Suprapubic skin (tissue), 4 donors: ENCODE measurements around the gene GPAM. TPM values are rescaled to one million over a fixed set of nuclear protein-coding genes. Genes with fewer than 3 reads are reported as not detected.
"Not testable (repeated sequence)": the region's sequence is repeated elsewhere in the genome, so short reads cannot be mapped to it uniquely, and the experiment has no call there.

Experiments
- DNase-seq, 2 donors: peaks; one replicate each; pipeline ENCODE4 v3.0.0-alpha.2; 2019; ENCODE audit warnings: low spot score in 2 of 2
- H3K27ac ChIP-seq: fragments of 200-600 bp; sonication (generic); one replicate; pipeline ENCODE4 v1.5.1; 2019
- H3K27me3 ChIP-seq: fragments of 200-600 bp; sonication (generic); one replicate; pipeline ENCODE4 v1.5.1; 2019
- H3K36me3 ChIP-seq: fragments of 200-600 bp; sonication (generic); one replicate; pipeline ENCODE4 v1.5.1; 2019
- H3K4me1 ChIP-seq: fragments of 200-600 bp; sonication (generic); one replicate; pipeline ENCODE4 v1.5.1; 2019
- H3K4me3 ChIP-seq: fragments of 200-600 bp; sonication (generic); one replicate; pipeline ENCODE4 v1.5.1; 2019; ENCODE audit warnings: mild to moderate bottlenecking
- H3K9me3 ChIP-seq: fragments of 200-600 bp; sonication (generic); one replicate; pipeline ENCODE4 v1.5.1; 2019
- EP300 ChIP-seq: sonication (generic); formaldehyde crosslinking; IDR thresholded peaks from one replicate; pipeline ENCODE4 v1.6.1; 2017; ENCODE audit warnings: antibody characterized with exemption
- POLR2A ChIP-seq, 2 donors: fragments of 450-650 bp; IDR thresholded peaks; one replicate each; pipeline ENCODE4 v1.6.1; 2017; ENCODE audit warnings: antibody characterized with exemption in 2 of 2, mild to moderate bottlenecking in 2 of 2, moderate library complexity in 2 of 2
- POLR2AphosphoS5 ChIP-seq, 3 donors: sonication (generic); formaldehyde crosslinking; IDR thresholded peaks; one replicate each; pipeline ENCODE4 v1.6.1; 2017; ENCODE audit warnings: antibody characterized with exemption in 3 of 3
- WGBS: methylation state at CpG from one replicate; pipeline ENCODE4 v1.1.5; 2018; 5-methylcytosine and 5-hydroxymethylcytosine counted together
- total RNA-seq, 4 donors: library from RNA; depleted of rRNA; stranded (reverse); fragments of >200 nt; gene quantifications; one replicate each; pipeline ENCODE4 v1.1.0, GENCODE V29; 2016
- TF ChIP-seq, protein P1 (sequence below), 2 donors: fragments of 200-600 bp in 1 of 2; fragments of 450-650 bp in 1 of 2; sonication (generic) in 1 of 2; IDR thresholded peaks; one replicate each; pipeline ENCODE4 v1.5.1; 2016 to 2019; ENCODE audit warnings: antibody characterized with exemption in 2 of 2, mild to moderate bottlenecking in 1 of 2, moderate library complexity in 1 of 2

GPAM gene
- total RNA-seq, 4 donors from 2014 or later = 5.2 to 16.2 (median 6.8) TPM

DNA sequence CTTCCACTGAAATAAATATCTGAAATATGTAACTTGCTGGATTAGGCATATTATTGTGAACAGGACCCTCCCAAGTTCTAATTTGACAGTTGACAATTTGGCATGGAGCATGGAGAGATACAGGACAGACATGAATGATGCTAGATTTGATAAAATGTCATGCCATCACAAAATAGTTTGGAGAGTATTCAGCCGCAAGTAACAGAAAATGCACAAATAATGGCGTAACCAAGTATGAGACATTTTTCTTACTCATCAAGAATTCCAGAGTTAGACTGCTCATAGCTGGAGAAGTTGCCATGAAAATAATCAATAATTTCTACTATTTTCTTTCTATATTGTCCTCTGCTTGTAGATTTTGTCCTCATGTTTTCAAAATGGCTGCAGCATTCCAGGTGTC is 45.5 kb upstream of the GPAM start:
- no peak overlapping the region for H3K27ac ChIP-seq
- no peaks in the 10 kb centered on the region for H3K27me3 ChIP-seq
- TF ChIP-seq POLR2AphosphoS5 (IDR thresholded peaks at IDR 0.05) (no peak), EP300 (no peak), POLR2A (IDR thresholded peaks at IDR 0.05) (no peak)
- TF ChIP-seq, protein P1, sequence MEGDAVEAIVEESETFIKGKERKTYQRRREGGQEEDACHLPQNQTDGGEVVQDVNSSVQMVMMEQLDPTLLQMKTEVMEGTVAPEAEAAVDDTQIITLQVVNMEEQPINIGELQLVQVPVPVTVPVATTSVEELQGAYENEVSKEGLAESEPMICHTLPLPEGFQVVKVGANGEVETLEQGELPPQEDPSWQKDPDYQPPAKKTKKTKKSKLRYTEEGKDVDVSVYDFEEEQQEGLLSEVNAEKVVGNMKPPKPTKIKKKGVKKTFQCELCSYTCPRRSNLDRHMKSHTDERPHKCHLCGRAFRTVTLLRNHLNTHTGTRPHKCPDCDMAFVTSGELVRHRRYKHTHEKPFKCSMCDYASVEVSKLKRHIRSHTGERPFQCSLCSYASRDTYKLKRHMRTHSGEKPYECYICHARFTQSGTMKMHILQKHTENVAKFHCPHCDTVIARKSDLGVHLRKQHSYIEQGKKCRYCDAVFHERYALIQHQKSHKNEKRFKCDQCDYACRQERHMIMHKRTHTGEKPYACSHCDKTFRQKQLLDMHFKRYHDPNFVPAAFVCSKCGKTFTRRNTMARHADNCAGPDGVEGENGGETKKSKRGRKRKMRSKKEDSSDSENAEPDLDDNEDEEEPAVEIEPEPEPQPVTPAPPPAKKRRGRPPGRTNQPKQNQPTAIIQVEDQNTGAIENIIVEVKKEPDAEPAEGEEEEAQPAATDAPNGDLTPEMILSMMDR (IDR thresholded peaks at IDR 0.05) = no peak
- DNase-seq = no peak
- 88% methylated on average over 2 of the region's 2 CpGs for WGBS
- H3K36me3 ChIP-seq = no peaks in the 10 kb centered on the region
- peaks cover 5% of the 10 kb centered on the region for H3K4me1 ChIP-seq
- H3K9me3 ChIP-seq = no peaks in the 10 kb centered on the region
- no peak overlapping the region for H3K4me3 ChIP-seq

DNA sequence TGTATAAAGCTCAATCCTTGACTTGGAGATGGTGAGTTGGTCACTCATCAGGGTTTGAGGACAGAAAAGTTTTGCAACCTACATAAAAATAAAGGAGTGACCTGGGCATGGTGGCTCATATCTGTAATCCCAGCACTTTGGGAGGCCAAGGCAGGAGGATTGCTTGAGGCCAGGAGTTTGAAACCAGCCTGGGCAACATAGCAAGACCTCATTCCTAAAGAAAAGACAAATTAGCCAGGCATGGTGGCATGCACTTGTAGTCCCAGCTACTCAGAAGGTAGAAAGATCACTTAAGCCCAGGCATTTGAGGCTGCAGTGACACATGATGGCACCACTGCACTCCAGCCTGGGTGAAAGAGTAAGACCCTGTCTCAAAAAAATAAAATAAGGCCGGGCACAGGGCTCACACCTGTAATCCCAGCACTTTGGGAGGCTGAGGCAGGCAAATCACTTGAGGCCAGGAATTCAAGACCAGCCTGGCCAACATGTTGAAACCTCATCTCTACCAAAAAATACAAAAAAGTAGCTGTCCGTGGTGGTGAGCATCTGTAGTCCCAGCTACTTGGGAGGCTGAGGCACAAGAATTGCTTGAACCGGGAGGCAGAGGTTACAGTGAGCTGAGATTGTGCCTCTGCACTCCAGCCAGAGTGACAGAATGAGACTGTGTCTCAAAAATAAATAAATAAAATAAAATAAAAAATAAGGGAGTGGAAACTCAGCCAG is 45.0 kb upstream of the GPAM start:
- 81% methylated on average over 3 of the region's 3 CpGs for WGBS

DNA sequence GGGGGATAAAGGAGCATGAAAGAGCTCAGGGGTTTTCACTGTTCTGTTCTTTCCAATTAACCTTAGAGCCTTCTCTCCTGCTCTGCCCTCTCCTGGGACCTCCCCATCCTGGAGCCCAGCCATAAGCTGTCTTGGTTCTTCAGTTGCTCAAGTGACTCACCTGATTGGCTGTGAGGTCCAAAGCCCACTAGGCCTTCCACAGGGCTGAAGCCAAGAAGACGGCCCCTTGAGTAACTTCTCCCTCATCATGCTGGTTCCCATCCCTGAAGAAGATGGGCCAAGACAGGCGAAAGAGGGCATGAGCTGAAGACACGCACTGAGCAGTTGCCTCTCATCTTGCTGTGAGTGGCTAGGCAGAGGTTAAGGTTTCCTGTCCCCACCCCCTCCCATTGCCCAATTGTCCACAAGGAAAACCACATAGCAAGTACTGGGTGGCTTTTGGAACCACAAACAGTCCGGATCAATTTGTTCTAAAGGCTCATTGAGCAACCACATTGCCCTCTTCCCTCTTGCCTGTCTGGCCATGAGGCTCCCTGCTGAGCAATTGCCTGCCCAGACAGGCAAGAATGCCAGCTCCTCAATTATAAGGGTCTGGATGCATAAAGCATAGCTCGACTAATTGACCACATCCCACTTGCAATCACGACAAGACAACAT is 43.9 kb upstream of the GPAM start:
- no peak overlapping the region for H3K27ac ChIP-seq

More for the DNA sequence above, 45.0 kb upstream of the GPAM start:
- H3K4me3 ChIP-seq, H3K4me1 ChIP-seq, H3K27me3 ChIP-seq, H3K27ac ChIP-seq, H3K36me3 ChIP-seq, H3K9me3 ChIP-seq, DNase-seq: not testable (repeated sequence)

DNA sequence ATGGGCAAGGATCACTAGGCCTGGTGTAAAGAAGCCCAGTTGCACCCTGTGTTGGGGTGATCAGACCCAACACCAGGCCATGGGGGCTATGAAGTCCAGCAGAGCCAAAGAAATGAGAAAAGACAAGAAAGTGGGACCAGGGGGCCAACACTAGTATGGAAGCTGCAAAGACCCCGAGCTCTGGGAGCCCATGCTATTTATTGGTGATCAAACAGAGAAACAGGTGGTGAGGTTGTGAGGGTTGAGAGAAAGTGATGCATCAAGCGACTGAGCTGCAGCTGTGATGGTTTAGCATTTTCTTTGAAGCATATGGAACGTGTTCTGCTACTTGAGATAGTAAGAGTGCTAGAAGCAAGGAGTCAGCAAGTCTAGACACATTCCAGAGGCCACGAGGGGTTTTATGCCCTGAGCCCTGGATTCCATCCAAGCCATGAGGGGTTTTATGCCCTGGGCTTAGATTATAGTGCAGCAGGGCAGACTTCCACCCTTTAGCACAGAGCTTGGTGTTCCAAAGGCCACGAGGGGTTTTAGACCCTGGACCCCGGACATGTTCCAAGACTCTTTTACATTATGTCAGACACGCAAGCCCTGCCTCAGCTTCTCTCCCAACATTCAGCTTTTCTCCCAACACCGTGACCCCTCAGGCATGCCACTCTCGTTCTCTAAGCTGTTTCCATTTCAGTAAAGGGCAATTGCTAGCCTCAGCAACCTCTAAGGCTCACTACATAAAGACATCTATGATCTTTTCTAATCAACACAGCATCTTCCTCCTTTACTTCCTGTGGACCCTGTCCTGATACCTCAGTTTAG is 43.1 kb upstream of the GPAM start:
- DNase-seq = no peak
- no peak for TF ChIP-seq POLR2A (IDR thresholded peaks at IDR 0.05)
- TF ChIP-seq, protein P1 (IDR thresholded peaks at IDR 0.05) = no peak
- TF ChIP-seq EP300 = no peak
- no peak for TF ChIP-seq POLR2AphosphoS5 (IDR thresholded peaks at IDR 0.05)
- 67% methylated on average over 9 of the region's 9 CpGs for WGBS
- H3K27ac ChIP-seq = no peak overlapping the region
- H3K9me3 ChIP-seq = no peaks in the 10 kb centered on the region
- H3K4me1 ChIP-seq = no peaks in the 10 kb centered on the region
- H3K36me3 ChIP-seq = no peaks in the 10 kb centered on the region
- no peak overlapping the region for H3K4me3 ChIP-seq
- H3K27me3 ChIP-seq = no peaks in the 10 kb centered on the region

More for the DNA sequence above, 43.9 kb upstream of the GPAM start:
- Histone ChIP-seq H3K27me3 (no peaks in the 10 kb centered on the region), H3K36me3 (no peaks in the 10 kb centered on the region), H3K9me3 (no peaks in the 10 kb centered on the region), H3K4me1 (peaks cover 2% of the 10 kb centered on the region), H3K4me3 (no peak overlapping the region)
- TF ChIP-seq EP300 (no peak), POLR2AphosphoS5 (IDR thresholded peaks at IDR 0.05) (no peak), POLR2A (IDR thresholded peaks at IDR 0.05) (no peak)
- TF ChIP-seq, protein P1 (IDR thresholded peaks at IDR 0.05) = no peak
- no peak for DNase-seq
- 76% methylated on average over 6 of the region's 6 CpGs for WGBS

DNA sequence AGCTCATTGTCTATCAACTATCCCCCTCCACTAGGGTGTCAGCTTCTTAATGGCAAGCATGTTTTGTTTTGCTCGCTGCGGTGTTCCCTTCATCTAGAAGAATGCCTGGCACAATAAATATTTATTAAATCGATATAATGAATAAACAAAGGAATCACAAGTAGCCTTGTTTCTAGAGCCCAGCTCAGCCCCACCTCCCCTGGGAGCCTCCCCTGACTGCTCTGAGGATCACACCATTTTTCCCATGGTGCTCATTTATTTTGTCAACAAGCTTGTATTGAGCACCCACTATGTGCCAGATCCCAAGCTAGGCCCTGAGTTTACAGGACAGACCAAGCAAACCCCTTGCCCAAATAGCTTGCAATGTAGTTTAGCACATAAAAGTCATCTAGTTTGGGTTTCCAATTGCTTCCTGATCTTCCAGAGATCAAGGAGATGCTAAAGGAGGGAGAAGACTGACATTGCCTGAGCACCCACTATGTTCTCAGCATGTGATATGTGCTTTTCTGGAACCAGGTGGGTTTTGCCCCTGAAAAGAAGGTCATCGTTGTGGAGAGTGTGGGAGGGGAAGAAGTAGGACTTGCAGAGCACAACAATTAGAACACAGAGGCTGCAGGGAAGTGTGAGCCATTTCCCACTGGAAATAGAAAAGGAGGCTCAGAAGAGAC is 42.3 kb upstream of the GPAM start:
- no peaks in the 10 kb centered on the region for H3K4me1 ChIP-seq
- no peaks in the 10 kb centered on the region for H3K27me3 ChIP-seq
- no peaks in the 10 kb centered on the region for H3K9me3 ChIP-seq
- DNase-seq = no peak
- no peak overlapping the region for H3K27ac ChIP-seq
- no peak overlapping the region for H3K4me3 ChIP-seq
- 86% methylated on average over 4 of the region's 4 CpGs for WGBS
- no peaks in the 10 kb centered on the region for H3K36me3 ChIP-seq
- TF ChIP-seq EP300 (no peak), POLR2AphosphoS5 (IDR thresholded peaks at IDR 0.05) (no peak), POLR2A (IDR thresholded peaks at IDR 0.05) (no peak)
- TF ChIP-seq, protein P1 (IDR thresholded peaks at IDR 0.05) = no peak
